SH-SY5Y (cell line): Measurements from ENCODE around the gene THSD4.

Experiments
- GATA2 ChIP-seq: IDR thresholded peaks from 2 replicates; pipeline ENCODE4 v1.6.1; 2011; ENCODE audit warnings: mild to moderate bottlenecking, low read depth, low read length
- GATA3 ChIP-seq: IDR thresholded peaks from 2 replicates; pipeline ENCODE4 v1.6.1; 2011; ENCODE audit warnings: low read depth, mild to moderate bottlenecking, low read length, moderate library complexity

DNA sequence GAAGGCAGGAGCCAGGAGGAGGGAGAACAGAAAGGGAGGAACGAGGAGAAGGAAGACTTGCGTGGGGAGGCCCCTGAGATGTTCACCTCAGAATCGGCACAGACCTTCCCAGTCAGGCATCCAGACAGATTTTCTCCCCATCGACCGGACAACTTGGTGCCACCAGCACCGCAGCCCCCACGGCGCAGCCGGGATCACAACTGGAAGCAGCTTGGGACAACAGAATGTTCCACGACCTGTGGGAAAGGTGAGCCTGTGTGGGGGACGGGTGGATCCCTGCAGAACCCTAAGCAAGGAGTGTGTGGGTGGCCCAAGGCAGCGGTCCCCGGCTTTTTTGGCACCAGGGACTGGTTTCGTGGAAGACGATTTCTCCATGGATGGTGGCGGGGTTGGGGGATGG is 622.5 kb downstream of the THSD4 start:
- TF ChIP-seq GATA3 = no peak
- no peak for TF ChIP-seq GATA2
